Keratinocyte (primary cell): ENCODE data around the gene GLB1L2. TPM values are rescaled to one million over a fixed set of nuclear protein-coding genes. Genes with fewer than 3 reads are reported as not detected.

Experiments
- DNase-seq: peaks from one replicate; pipeline ENCODE4 v3.0.0-alpha.2; 2011; ENCODE audit warnings: low read depth, missing footprints, low spot score
- FAIRE-seq: peaks from 2 replicates; lab custom pipeline; 2011; peaks lifted over from hg19 to GRCh38; lab: Jason Lieb, UNC
- H2AFZ ChIP-seq: 2 replicates; pipeline ENCODE4 v1.6.0; 2012; ENCODE audit warnings: low read length, control low read depth, inconsistent platforms; ENCODE audit not compliant: control insufficient read depth
- H3K27ac ChIP-seq: 2 replicates; pipeline ENCODE4 v1.5.1; 2011; ENCODE audit warnings: low read length; ENCODE audit not compliant: control insufficient read depth, insufficient read depth
- H3K27me3 ChIP-seq: 3 replicates; pipeline ENCODE4 v1.6.0; 2011; ENCODE audit warnings: low read length; ENCODE audit not compliant: control insufficient read depth, insufficient read depth; ENCODE audit errors: extremely low read depth
- H3K36me3 ChIP-seq, 2 experiments: 2 replicates in 1 of 2; 3 replicates in 1 of 2; pipeline ENCODE4 v1.5.1; 2011; ENCODE audit warnings: low read length in 2 of 2, mild to moderate bottlenecking in 1 of 2; ENCODE audit not compliant: control insufficient read depth in 2 of 2, insufficient read depth in 2 of 2; ENCODE audit errors: extremely low read depth in 1 of 2
- H3K4me1 ChIP-seq: 3 replicates; pipeline ENCODE4 v1.5.1; 2011; ENCODE audit warnings: low read length; ENCODE audit not compliant: control insufficient read depth, insufficient read depth; ENCODE audit errors: extremely low read depth
- H3K4me2 ChIP-seq: 3 replicates; pipeline ENCODE4 v1.6.0; 2011; ENCODE audit warnings: low read depth, low read length; ENCODE audit not compliant: control insufficient read depth, insufficient read depth; ENCODE audit errors: extremely low read depth
- H3K4me3 ChIP-seq, 3 experiments: fragments of 200-600 bp in 1 of 3; sonication (generic) in 1 of 3; 2 replicates in 2 of 3; 3 replicates in 1 of 3; pipeline ENCODE4 v1.5.1; 2011 to 2016; ENCODE audit warnings: low read length in 3 of 3, mild to moderate bottlenecking in 3 of 3, control low read depth in 2 of 3, inconsistent platforms in 1 of 3, low read depth in 1 of 3, mixed read lengths in 1 of 3, mixed run types in 1 of 3, moderate library complexity in 1 of 3; ENCODE audit not compliant: control insufficient read depth in 2 of 3, insufficient read depth in 2 of 3; ENCODE audit errors: extremely low read depth in 1 of 3
- H3K79me2 ChIP-seq: 2 replicates; pipeline ENCODE4 v1.6.0; 2012; ENCODE audit warnings: low read length; ENCODE audit not compliant: control insufficient read depth, insufficient read depth
- H3K9ac ChIP-seq: 3 replicates; pipeline ENCODE4 v1.6.0; 2011; ENCODE audit warnings: low read length; ENCODE audit not compliant: control insufficient read depth, insufficient read depth; ENCODE audit errors: extremely low read depth
- H3K9me1 ChIP-seq: 3 replicates; pipeline ENCODE4 v1.6.0; 2011; ENCODE audit warnings: low read length; ENCODE audit not compliant: control insufficient read depth, insufficient read depth; ENCODE audit errors: extremely low read depth
- H3K9me3 ChIP-seq: 2 replicates; pipeline ENCODE4 v1.5.1; 2012; ENCODE audit warnings: low read depth, low read length; ENCODE audit not compliant: control insufficient read depth
- H4K20me1 ChIP-seq: 3 replicates; pipeline ENCODE4 v1.6.0; 2011; ENCODE audit warnings: low read length; ENCODE audit not compliant: control insufficient read depth, insufficient read depth; ENCODE audit errors: extremely low read depth
- CTCF ChIP-seq, 3 experiments: IDR thresholded peaks in 1 of 3; conservative IDR thresholded peaks in 1 of 3; optimal IDR thresholded peaks in 1 of 3; 2 replicates in 2 of 3; 3 replicates in 1 of 3; pipeline versions ENCODE3 to v1.5.1; 2011; ENCODE audit warnings: low read length in 3 of 3, mild to moderate bottlenecking in 3 of 3, moderate library complexity in 2 of 3, control low read depth in 1 of 3, inconsistent platforms in 1 of 3; ENCODE audit not compliant: insufficient read depth in 2 of 3; ENCODE audit errors: extremely low read depth in 1 of 3
- EZH2 ChIP-seq: IDR thresholded peaks from one replicate; pipeline ENCODE4 v1.6.1; 2012; ENCODE audit warnings: inconsistent platforms, mild to moderate bottlenecking, low read length, moderate library complexity
- dilution Hi-C: fragments of 300-500 bp; cut with MboI; formaldehyde crosslinking; loops from one replicate; pipeline ENCODE4 v1.7.0; 2020; ENCODE audit warnings: low sequenced_read_pairs; ENCODE audit not compliant: extremely low pct_ligation_motif_present
- polyA plus RNA-seq, 5 experiments: library from polyadenylated mRNA; depleted of rRNA in 3 of 5; stranded (reverse) in 3 of 5; stranded (forward) in 1 of 5; unstranded in 1 of 5; fragments of >200 nt; gene quantifications; 1 replicate in 1 of 5; 2 replicates in 3 of 5; 3 replicates in 1 of 5; pipeline versions ENCODE4 v1.2.1 to v1.2.3, GENCODE V29; 2011 to 2012; ENCODE audit warnings: missing spikeins in 2 of 5, low read depth in 1 of 5, low replicate concordance in 1 of 5

The GLB1L2 gene
- polyA plus RNA-seq, 1 donor (not counting 4 experiments of a cell fraction or from before 2014, with no cell fraction given) = 4.3 TPM

GRCh38 chr11:134346101-134346975 lies 14.6 kb downstream of the GLB1L2 start:
- H3K4me3 ChIP-seq = no peak overlapping the region
- no peak for TF ChIP-seq CTCF (optimal IDR thresholded peaks at IDR 0.05 in 1 of 3, IDR thresholded peaks at IDR 0.05 in 1 of 3, conservative IDR thresholded peaks at IDR 0.05 in 1 of 3; ENCODE audit: extremely low read depth in 1 of 3, insufficient read depth in 2 of 3, low read length in 3 of 3)
- TF ChIP-seq EZH2 = no peak
- FAIRE-seq = no peak
- H3K4me2 ChIP-seq = no peak overlapping the region
- no peaks in the 10 kb centered on the region for H4K20me1 ChIP-seq
- H3K79me2 ChIP-seq = no peaks in the 10 kb centered on the region
- H3K4me1 ChIP-seq = no peaks in the 10 kb centered on the region
- no peaks in the 10 kb centered on the region for H3K9me1 ChIP-seq
- no peaks in the 10 kb centered on the region for H3K27me3 ChIP-seq
- no peaks in the 10 kb centered on the region for H3K36me3 ChIP-seq
- no peak overlapping the region for H3K27ac ChIP-seq
- H3K9me3 ChIP-seq = no peaks in the 10 kb centered on the region
- DNase-seq = no peak
- no peak overlapping the region for H2AFZ ChIP-seq
- no peak overlapping the region for H3K9ac ChIP-seq
- dilution Hi-C loops = no loop called here

- Histone ChIP-seq H3K9me3 (no peaks in the 10 kb centered on the region), H3K4me3 (no peak overlapping the region), H3K9me1 (no peaks in the 10 kb centered on the region), H3K4me2 (no peak overlapping the region), H3K27me3 (no peaks in the 10 kb centered on the region), H4K20me1 (no peaks in the 10 kb centered on the region), H2AFZ (no peak overlapping the region), H3K27ac (no peak overlapping the region), H3K79me2 (no peaks in the 10 kb centered on the region), H3K36me3 (no peaks in the 10 kb centered on the region), H3K9ac (no peak overlapping the region), H3K4me1 (no peaks in the 10 kb centered on the region)
- dilution Hi-C loops = no loop called here
- FAIRE-seq (no peak), DNase-seq (no peak)
- TF ChIP-seq EZH2 (no peak), CTCF (optimal IDR thresholded peaks at IDR 0.05 in 1 of 3, IDR thresholded peaks at IDR 0.05 in 1 of 3, conservative IDR thresholded peaks at IDR 0.05 in 1 of 3; ENCODE audit: extremely low read depth in 1 of 3, insufficient read depth in 2 of 3, low read length in 3 of 3) (no peak)
Measured at GRCh38 chr11:134346976-134347350, 15.2 kb downstream of the GLB1L2 start.
